ENCODE results near the gene KATNIP. TPM values are rescaled to one million over a fixed set of nuclear protein-coding genes. Genes with fewer than 3 reads are reported as not detected.

KATNIP gene
- polyA plus RNA-seq, 1 donor (not counting 4 experiments of a cell fraction or from before 2014, with no cell fraction given), result 19.0 TPM

DNA sequence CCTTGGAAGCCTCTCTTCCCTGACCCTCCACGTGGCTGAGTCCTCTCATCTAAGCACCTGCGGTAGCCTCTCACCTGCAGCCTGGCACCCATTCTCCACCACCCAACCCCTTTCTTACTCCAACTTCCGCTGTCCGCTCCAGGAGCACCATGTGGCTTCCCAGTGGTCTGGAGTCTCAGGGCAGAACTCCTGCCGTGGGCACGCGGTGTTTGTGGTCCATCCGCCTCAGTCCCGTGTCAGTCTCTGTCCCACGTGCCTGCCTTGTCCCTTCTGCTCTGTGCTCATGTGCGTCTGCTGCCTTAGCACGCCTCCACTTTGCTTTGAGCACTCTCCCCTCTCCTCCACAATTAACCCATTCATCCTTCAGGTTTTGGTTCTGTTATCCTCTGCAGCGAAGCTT is 49.7 kb downstream of the KATNIP start:
- no peak for TF ChIP-seq EZH2 (IDR thresholded peaks at IDR 0.05; ENCODE audit: low read length)
- no peak for TF ChIP-seq CTCF (optimal IDR thresholded peaks at IDR 0.05 in 1 of 3, IDR thresholded peaks at IDR 0.05 in 1 of 3, conservative IDR thresholded peaks at IDR 0.05 in 1 of 3; ENCODE audit: extremely low read depth in 1 of 3, insufficient read depth in 2 of 3, low read length in 3 of 3)
- H4K20me1 ChIP-seq (ENCODE audit: control insufficient read depth, extremely low read depth, insufficient read depth, low read length), result no peaks in the 10 kb centered on the region
- dilution Hi-C loops (cut with MboI; ENCODE audit: extremely low pct_ligation_motif_present, low sequenced_read_pairs), result no loop called here
- H3K4me1 ChIP-seq (ENCODE audit: control insufficient read depth, extremely low read depth, insufficient read depth, low read length), result no peaks in the 10 kb centered on the region
- no peak overlapping the region for H3K4me2 ChIP-seq (ENCODE audit: control insufficient read depth, extremely low read depth, insufficient read depth, low read depth, low read length)
- H3K27ac ChIP-seq (ENCODE audit: control insufficient read depth, insufficient read depth, low read length), result no peak overlapping the region
- H3K9ac ChIP-seq (ENCODE audit: control insufficient read depth, extremely low read depth, insufficient read depth, low read length), result no peak overlapping the region
- FAIRE-seq (no peak), DNase-seq (ENCODE audit: low read depth, low spot score) (no peak)
- H2AFZ ChIP-seq (ENCODE audit: control insufficient read depth, low read length), result no peak overlapping the region
- H3K27me3 ChIP-seq (ENCODE audit: control insufficient read depth, extremely low read depth, insufficient read depth, low read length), result no peaks in the 10 kb centered on the region
- H3K4me3 ChIP-seq (ENCODE audit: control insufficient read depth in 2 of 3, extremely low read depth in 1 of 3, insufficient read depth in 2 of 3, low read depth in 1 of 3, low read length in 3 of 3), result no peak overlapping the region
- H3K9me3 ChIP-seq (ENCODE audit: control insufficient read depth, low read depth, low read length), result no peaks in the 10 kb centered on the region
- no peaks in the 10 kb centered on the region for H3K9me1 ChIP-seq (ENCODE audit: control insufficient read depth, extremely low read depth, insufficient read depth, low read length)
- H3K36me3 ChIP-seq (ENCODE audit: control insufficient read depth in 2 of 2, extremely low read depth in 1 of 2, insufficient read depth in 2 of 2, low read length in 2 of 2), result peaks cover 0 to 3% of the 10 kb centered on the region in 2 experiments
- no peaks in the 10 kb centered on the region for H3K79me2 ChIP-seq (ENCODE audit: control insufficient read depth, insufficient read depth, low read length)

Other genes with a start within 250 kb of the KATNIP start
- 60.5 to 79.1 TPM (median 77.8 TPM) in 3 replicates for gene IL4R, start 236.2 kb upstream of the KATNIP start, polyA plus RNA-seq
- 0.09 to 0.12 TPM (median 0.12 TPM) in 3 replicates for gene IL21R, start 148.0 kb upstream of the KATNIP start, polyA plus RNA-seq
- gene GTF3C1, start 231 bp upstream of the KATNIP start, polyA plus RNA-seq, result 23.5 to 33.5 TPM (median 28.3 TPM) in 3 replicates